HG03342 (cell line): ENCODE measurements around the gene ARHGEF40.

Experiments used
- ATAC-seq: cut with Tn5 transposase; IDR thresholded peaks from one replicate; pipeline ENCODE4 v1.9.1; 2021; ENCODE audit warnings: mild to moderate bottlenecking, moderate library complexity; ENCODE audit not compliant: unreplicated experiment

ARHGEF40 gene

DNA sequence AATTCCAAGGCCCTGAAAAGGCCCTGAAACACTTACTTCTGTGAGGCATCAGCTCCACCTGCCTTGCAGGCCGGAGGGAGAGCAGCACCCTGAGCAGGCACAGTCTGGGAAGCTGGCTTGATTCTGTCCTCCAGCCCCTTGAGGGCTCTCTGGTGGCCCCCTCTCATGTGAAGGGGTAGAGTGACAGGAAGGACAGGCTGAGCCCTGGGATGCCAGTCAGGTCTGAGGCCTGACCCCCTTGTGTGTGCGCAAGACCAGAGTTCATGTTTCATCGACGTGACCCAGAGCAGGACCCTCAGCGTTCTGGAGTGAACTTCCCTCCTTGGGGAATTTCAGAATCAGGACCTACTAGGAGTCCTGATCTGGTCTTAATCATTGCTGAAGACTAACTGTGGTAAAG, 11.2 kb upstream of the ARHGEF40 start:
- no peak for ATAC-seq

DNA sequence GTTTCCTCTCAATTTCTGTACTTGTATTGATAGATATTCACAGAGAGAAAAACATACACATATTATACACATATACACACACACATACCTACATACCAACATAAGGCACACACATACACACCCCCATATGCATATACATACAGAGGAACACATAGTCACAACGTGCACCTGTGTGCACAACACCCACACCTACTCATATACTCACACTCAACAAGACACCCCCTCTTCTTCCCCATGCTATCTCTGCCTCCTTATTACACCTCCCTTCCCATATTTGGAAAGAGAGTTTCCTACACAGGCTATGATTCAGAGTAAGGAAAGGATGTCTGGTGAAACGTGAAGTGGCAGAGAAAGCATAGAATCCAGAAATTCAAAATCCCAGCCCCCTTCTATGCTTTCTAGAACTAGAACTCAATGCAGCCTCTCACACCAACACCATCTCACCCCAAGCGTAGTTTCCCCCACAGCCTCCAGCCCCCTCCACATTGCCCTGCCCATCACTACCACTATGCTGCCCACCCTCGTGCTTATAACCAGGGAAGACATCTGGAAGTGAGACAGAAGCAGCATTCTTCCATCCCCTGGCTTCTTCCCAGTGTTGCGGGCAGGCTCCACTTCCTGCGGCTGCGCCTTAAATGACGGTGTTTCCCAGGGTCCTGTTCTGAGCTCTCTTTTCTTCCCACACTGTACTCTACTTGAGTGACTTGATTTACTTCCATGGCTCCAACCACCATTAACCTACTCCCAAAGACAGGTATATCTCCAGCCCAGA, 10.1 kb upstream of the ARHGEF40 start:
- ATAC-seq, result no peak

DNA sequence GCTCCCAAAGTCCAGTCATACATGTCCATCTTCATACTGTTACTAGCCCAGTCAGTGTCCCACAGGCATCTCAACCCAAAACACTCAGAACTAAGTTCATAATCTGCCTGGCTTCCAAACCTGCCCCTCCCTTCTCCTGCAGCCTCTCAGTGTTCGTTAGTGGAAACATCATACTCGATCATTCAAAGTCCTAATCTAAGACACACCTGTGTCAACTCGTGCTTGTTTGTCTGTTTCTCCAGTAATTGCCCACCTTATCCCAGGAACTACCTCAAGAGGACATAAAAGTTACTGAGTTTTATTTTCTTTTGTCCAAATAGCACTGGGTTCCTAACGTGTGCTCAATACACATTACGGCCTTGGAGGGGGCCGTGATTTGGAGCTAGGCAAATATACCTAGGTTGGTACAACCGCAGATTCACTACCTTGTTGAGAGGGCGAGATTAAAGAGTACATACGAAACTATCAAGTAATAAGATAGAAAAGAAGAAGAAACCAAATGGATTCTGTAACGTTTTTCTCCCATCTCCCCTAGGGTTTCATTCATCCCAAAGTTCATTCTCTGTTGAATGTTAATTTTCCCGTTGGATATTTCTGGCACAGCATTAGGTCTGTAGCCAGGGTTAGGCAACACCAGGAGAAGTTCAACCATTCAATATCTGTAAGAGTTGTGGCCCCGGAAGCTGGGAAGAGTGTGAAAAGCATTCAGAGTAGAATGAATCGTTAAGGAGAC, 9.3 kb upstream of the ARHGEF40 start:
- no peak for ATAC-seq

DNA sequence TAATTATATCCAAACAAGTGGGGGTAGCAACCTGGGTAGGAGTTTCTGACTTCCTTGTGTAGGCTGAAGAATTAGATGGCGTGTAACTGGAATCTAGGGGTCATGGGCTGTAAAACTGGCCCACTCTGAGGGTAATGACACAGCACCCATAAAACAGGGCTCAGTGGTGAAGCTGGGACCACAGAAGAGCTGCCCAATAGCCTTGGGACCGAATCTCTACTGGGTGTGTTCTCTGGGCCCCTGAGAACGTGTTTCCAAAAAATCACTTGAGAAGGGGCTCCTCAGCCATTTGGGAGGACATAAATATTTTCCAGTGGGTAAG, 8.8 kb upstream of the ARHGEF40 start:
- ATAC-seq, result no peak

DNA sequence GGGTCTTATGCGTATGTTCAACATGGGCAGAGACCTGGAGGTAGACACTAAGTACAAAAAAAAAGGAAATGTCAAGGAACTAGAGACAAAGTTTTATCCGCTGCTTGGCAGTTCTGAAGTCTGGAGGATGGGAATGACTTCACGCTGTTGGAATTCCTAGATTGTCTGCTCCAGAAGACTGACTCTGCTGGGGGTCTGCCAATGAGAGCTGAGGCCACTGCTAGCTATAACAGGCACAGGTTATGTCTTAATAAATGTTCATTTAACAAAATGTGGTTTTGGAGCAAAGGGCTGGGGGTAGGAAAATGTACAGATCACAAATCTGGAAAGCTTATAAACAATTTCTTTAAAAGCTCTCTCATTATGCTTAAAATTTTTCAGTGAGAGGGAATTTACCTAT, 6.6 kb upstream of the ARHGEF40 start:
- ATAC-seq, result no peak

DNA sequence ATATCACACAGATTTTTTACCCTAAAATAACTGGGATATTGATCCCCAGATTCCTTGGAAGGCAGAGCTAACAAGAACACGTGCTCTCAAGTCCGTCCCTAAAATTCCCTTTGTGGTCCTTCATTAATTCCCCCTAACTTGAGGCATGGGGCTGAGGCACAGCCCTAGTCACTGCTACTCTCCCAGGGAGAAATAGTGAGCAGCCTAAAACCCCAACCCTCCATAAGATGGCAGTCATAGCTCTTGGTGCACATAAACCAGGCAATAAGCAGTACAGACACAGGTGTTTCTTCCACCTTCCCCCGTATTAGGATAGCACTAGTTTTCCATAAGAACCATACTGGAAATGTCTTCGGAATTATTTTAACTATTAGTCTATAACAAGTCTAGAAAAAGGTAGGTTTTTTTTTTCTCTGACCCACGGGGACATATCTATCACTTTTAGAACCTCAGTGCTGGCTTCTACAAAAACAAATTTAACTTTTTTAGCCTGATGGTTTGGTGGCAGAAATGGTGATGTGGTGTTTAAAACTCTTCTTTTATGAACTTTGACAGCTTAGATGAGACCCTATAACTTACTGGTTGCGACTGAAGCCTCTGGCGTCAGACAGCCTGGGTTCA, 3.1 kb upstream of the ARHGEF40 start:
- ATAC-seq, result no peak

DNA sequence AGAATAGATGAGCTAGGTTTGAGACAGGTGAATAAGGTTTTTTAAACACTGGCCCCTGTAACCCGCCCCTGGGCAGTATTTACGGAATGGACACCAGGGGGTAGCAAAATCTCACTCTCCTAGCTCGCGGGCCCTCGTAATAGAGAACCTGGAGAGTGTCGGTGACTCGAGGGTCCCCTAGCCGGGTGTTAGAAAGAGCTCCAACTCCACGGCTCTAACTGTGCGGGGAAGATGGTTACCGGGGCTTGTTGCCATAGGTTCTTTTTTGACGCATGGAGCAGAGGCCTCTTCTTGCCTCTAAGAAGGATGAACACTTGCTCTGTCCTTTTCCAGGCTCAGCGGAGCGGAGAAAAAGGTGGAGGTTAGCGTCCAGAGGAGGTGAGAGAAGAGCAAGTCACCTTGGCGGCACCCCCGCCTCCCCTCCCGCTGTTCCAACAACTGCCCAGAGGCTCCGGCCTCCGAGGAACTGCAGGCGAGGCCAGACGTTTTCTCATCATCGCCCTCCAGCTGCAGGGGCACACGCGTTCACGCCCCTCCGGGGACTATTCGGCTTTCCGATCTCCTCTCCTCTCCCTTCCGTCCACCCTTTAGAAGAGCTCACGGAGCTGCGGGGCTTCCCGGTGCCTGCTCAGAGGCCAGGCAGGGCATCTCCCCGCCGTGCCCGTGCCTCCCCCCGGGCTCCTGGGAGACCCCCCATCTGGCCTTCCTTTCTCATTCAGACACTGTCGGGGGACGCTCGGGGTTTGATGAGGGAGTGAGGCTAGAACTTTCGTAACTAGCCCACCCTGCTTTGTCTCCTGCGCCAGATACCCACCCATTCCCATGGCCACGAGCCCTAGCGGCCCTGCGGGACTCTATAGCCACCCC, 1.4 kb upstream of the ARHGEF40 start:
- ATAC-seq, result no peak

DNA sequence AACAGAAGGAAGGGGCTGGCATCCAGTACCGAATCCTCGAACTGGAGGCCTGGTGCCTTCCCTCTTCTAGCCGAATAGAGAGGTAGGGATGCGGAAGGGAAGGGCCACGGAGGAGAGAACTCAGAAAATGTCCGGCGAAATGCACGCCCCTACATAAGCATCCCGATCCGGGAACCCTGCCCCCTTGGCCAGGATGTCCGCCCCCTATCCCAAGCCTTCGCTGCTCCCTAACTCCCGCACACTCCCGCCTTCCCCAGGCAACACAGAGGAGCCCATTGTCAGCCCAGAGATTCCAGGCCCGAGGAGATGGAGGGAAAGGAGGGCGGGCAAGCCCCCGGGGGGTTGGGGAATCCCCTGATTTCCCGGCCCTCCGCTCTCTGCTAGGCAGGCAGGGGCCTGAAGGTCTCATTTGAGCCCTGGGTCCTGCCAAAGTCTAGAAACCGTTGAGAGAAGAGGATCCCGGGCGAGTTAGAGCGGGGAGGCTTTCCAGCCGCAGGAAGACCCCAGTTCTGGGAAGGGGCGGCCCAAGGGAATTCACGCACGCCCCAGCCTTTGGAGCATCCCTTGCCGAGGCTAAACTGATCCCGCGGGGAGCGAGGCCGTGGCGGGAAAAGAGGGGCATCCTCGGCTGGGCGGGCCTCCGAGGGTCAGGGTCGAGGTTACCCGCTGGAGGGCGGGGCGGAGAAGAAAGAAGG, 569 bp upstream of the ARHGEF40 start:
- no peak for ATAC-seq

DNA sequence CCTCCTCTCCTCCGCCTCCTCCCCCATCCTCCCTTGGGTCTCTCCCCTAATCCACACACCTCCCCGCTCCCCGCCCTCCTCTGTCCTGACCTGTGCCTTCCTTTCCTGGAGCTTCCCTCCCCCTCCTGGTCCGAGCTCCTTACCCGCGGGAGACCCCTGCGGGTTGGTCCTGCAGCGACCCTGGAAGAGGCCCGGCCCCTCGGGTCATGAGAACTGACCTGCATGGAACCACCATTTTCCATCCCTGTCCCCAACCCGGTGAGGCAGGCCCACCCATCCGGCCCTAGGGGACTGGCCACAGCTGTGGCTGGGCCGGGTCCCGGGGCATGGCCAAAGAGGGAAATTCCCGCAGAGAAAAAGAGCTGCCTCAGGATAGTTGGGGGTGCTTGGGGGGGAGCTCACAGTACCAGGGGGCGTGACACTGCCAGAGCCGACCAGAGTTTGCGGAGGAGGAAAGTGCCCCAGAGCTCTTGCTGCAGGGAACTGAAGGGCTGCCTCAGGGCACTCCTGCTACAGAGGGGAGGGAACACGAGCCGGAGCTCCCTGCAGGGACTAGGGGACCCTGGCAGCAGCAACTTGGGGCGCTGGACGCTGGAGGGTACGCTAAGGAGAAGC, 613 bp downstream of the ARHGEF40 start:
- ATAC-seq, result peak; percentile 2

DNA sequence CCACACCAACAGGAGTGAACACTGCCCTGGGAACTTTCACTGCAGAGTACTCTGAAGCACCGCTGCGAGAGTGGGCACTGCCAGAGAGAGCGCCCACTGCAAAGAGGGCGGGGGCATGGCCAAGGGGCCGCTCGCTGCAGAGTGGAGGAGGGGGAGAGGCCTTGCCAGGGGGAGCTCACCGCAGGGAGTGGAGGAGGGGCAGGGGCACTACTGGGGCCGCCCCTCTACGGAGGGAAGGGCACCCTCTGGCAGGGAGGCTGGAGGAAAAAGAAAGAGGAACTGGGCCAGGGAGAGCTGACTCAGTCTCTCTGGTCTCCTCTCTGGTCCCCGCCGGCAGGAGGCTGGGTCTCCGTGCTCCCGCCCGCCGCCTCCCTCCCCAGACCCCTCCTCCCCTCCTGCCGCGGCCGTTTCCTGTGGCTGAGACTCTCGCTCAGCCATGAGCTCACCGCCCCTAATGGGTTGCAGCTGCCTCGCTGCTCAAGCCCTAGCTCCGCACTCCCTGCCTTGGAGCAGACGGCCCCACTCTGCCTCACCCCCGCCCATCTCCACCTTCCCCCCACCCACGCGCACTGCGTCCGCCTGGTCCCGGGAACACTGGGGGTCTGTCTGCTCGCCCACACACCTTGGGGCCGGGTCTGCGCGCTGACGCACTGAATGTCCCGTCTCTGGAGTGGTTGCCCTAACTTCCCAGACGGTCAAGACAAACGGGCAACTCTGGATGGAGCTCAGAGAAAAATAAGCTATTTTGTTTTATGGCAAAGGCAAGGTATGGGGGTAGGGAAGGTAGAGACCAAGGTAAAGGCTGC, 1.3 kb downstream of the ARHGEF40 start:
- peak; percentile 65 for ATAC-seq

DNA sequence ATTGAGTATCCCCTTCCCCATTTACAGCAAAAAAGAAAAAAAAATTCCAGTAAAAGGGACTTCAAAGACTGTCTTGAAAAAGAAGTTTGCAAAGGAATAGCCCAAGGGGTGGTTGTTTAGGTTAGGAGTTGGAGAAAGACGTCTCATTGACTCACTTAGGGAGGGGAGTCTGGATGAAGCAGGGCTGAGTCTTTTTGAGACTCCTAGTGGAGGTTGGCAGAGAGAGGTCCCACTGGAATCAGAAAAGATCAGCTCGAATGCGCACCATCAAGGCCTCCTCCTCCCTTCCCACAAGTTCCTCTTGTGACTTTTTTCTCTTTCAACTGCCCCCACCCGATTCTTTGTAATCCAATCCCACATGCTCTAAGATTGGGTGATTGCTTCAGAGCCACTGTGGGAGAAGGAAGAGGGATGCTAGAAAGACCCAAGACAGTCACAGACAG, 1.9 kb downstream of the ARHGEF40 start:
- ATAC-seq, result no peak

DNA sequence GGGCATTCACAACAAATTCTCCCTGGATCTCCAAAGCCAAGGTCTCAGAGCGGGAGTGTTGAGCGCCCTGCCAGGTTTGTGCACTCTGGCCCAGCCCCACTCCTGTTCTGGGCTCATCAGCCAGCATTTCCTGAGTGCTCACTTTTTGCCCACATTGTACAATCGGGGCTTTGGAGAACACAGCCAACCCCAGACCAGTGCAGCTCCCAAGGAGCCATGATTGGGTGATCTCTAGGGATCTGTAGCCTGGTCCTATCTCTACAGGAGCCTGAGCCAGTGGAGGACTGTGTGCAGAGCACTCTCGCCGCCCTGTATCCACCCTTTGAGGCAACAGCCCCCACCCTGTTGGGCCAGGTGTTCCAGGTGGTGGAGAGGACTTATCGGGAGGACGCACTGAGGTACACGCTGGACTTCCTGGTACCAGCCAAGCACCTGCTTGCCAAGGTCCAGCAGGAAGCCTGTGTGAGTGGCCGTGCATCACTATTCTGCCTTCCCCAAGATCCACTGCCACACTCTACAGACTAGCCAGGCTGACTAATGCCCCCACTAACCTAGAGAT, 2.8 kb downstream of the ARHGEF40 start:
- ATAC-seq, result no peak

DNA sequence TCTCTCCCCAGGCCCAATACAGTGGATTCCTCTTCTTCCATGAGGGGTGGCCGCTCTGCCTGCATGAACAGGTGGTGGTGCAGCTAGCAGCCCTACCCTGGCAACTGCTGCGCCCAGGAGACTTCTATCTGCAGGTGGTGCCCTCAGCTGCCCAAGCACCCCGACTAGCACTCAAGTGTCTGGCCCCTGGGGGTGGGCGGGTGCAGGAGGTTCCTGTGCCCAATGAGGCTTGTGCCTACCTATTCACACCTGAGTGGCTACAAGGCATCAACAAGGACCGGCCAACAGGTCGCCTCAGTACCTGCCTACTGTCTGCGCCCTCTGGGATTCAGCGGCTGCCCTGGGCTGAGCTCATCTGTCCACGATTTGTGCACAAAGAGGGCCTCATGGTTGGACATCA, 3.8 kb downstream of the ARHGEF40 start:
- ATAC-seq, result no peak

DNA sequence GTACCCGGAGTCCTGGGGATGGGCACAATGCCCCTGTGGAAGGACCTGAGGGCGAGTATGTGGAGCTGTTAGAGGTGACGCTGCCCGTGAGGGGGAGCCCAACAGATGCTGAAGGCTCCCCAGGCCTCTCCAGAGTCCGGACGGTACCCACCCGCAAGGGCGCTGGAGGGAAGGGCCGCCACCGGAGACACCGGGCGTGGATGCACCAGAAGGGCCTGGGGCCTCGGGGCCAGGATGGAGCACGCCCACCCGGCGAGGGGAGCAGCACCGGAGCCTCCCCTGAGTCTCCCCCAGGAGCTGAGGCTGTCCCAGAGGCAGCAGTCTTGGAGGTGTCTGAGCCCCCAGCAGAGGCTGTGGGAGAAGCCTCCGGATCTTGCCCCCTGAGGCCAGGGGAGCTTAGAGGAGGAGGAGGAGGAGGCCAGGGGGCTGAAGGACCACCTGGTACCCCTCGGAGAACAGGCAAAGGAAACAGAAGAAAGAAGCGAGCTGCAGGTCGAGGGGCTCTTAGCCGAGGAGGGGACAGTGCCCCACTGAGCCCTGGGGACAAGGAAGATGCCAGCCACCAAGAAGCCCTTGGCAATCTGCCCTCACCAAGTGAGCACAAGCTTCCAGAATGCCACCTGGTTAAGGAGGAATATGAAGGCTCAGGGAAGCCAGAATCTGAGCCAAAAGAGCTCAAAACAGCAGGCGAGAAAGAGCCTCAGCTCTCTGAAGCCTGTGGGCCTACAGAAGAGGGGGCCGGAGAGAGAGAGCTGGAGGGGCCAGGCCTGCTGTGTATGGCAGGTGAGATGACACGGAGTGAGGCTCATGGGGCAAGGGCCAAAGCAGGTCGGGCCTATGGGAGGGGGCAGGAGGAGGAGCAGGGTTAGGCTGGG, 4.5 kb downstream of the ARHGEF40 start:
- no peak for ATAC-seq

DNA sequence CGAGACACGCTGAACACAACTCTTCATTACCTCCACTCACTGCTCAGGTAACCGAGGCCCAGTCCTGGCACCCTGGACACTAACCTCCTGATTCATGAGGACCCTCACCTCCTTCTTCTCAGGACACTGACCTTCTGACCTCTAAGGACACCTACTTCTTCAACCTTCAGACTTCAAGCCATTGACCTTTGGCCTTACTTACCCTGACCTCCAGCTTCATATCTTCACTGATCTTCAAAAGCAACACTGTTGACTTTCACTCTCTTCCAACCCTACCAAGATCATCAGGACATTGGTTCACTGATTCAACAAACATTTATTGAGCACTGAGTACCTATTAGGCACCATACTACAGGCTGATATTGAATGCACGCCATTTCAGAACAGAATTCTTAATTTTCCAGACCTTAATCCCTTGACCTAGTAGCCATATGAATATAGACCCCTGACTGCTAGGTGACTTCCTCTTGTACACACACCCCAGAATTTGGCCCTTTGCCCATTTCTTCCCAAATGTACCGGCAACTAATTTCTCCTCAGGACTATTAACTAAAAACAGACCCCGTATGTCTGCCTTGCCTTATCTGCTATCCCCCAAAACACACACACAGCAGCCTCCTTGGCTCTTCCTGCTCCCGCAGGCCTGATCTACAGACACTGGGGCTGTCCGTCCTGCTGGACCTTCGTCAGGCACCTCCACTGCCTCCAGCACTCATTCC, 5.8 kb downstream of the ARHGEF40 start:
- no peak for ATAC-seq

DNA sequence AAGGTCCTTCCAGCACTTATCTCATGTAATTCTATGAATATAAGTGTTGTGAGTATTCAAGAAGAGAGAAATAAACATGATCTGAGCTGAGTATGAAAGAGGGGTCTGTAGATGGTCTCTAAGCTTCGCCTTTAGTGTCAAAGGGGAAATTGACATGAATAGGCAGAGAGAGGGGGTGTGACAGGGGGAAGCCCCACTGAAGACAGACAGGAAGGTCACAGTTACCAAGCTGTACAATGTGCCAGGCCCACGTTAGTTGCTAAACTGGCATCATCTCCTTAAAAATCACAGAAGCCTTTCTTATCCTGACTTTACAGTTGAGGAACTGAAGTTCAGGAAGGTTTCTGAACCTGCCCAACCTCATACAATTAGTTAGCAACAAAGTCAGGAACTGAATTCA, 7.6 kb downstream of the ARHGEF40 start:
- ATAC-seq, result no peak

DNA sequence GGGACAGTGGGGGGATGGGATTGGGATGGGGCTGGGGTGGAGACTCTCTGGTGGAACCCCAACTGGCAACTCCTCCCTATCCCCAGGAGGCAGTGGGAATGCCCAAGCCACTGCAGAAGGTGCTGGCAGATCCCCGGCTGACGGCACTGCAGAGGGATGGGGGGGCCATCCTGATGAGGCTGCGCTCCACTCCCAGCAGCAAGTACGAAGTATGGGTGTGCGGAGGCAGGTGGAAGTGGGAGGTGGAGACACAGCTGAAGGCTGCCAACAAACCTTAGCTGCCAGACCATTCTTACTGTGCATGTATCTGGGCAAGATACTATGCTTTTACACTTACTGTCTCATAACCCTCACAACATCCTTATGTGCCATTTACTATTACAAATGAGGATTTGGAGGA, 8.2 kb downstream of the ARHGEF40 start:
- ATAC-seq, result no peak
